ENCODE measurements around the gene SNX5.

DNA sequence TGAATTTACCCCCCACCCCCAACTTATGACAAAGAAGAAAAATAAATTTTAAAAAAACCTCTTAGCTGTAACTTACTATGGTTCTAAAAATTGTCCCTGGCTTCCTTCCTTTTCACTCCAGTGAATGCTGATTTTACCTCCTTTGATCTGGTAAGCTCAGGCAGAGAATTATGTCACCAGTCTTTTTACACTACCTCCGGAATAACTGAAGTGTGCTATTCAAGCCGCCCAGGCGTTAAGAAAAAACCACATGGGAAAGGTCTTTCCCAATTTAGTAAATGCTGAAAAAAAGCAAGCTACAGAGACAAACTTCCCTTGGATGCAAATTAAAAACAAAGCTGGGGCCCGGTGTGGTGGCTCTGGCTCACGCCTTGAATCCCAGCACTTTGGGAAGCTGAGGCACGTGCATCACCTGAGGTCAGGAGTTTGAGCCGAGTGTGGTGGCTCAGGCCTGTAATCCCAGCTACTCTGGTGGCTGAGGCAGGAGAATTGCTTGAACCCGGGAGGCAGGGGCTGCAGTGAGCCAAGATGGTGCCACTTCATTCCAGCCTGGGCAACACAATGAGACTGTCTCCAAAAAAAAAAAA, 12.4 kb downstream of the SNX5 start:
- TF ChIP-seq, protein P1, sequence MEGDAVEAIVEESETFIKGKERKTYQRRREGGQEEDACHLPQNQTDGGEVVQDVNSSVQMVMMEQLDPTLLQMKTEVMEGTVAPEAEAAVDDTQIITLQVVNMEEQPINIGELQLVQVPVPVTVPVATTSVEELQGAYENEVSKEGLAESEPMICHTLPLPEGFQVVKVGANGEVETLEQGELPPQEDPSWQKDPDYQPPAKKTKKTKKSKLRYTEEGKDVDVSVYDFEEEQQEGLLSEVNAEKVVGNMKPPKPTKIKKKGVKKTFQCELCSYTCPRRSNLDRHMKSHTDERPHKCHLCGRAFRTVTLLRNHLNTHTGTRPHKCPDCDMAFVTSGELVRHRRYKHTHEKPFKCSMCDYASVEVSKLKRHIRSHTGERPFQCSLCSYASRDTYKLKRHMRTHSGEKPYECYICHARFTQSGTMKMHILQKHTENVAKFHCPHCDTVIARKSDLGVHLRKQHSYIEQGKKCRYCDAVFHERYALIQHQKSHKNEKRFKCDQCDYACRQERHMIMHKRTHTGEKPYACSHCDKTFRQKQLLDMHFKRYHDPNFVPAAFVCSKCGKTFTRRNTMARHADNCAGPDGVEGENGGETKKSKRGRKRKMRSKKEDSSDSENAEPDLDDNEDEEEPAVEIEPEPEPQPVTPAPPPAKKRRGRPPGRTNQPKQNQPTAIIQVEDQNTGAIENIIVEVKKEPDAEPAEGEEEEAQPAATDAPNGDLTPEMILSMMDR (IDR thresholded peaks at IDR 0.05; ENCODE audit: insufficient read depth, low read length, poor library complexity, severe bottlenecking), result no peak
- no peak for TF ChIP-seq EZH2phosphoT487 (conservative IDR thresholded peaks at IDR 0.05; ENCODE audit: low read length)

All from SU-DHL-6 (cell line).